ENCODE data around the gene FAM193A. TPM values are rescaled to one million over a fixed set of nuclear protein-coding genes. Genes with fewer than 3 reads are reported as not detected.
A peak's percentile ranks its signal among the peaks of the same experiment; 100 is the strongest.

The FAM193A gene
- total RNA-seq, 1 experiment from 2014 or later: 31.3 TPM

- Mint-ChIP-seq H3K4me3 (ENCODE audit: unreplicated experiment) (no peak overlapping the region), H3K36me3 (ENCODE audit: insufficient read depth, unreplicated experiment) (peaks cover 47% of the 10 kb centered on the region), H3K27ac (ENCODE audit: low read depth, unreplicated experiment) (peak overlapping the region; percentile 67), H3K4me1 (ENCODE audit: insufficient read depth, unreplicated experiment) (peaks cover 16% of the 10 kb centered on the region), H3K27me3 (ENCODE audit: insufficient read depth, unreplicated experiment) (no peaks in the 10 kb centered on the region), H3K9me3 (ENCODE audit: unreplicated experiment) (no peaks in the 10 kb centered on the region)
- no peak for DNase-seq (ENCODE audit: unreplicated experiment)
- TF ChIP-seq CTCF (IDR thresholded peaks at IDR 0.05; ENCODE audit: unreplicated experiment): no peak
- POLR2A ChIA-PET: interaction anchor here (1.6 kb wide), 1 partner anchor 10 kb away, joined by 5 read pairs; the partner anchor contains the start of gene TNIP2
- CTCF ChIA-PET: interaction anchor here (0.6 kb wide), 1 partner anchor 40 kb away, joined by 3 read pairs; no protein-coding TSS in a partner anchor
- no TSS peak for BruUV-seq (replicated peaks)
- intact Hi-C loops (cut with micrococcal nuclease): no loop called here
Observed at GRCh38 chr4:2745516-2745915, 209.1 kb downstream of the FAM193A start.

- CTCF ChIA-PET: no interaction called here
- H3K27me3 Mint-ChIP-seq (ENCODE audit: insufficient read depth, unreplicated experiment): no peaks in the 10 kb centered on the region
- DNase-seq (ENCODE audit: unreplicated experiment): peak; percentile 53
- H3K4me1 Mint-ChIP-seq (ENCODE audit: insufficient read depth, unreplicated experiment): peaks cover 16% of the 10 kb centered on the region
- H3K9me3 Mint-ChIP-seq (ENCODE audit: unreplicated experiment): no peaks in the 10 kb centered on the region
- POLR2A ChIA-PET: interaction anchor here (1.6 kb wide), 1 partner anchor 10 kb away, joined by 5 read pairs; the partner anchor contains the start of gene TNIP2
- peak overlapping the region; percentile 67 for H3K27ac Mint-ChIP-seq (ENCODE audit: low read depth, unreplicated experiment)
- H3K4me3 Mint-ChIP-seq (ENCODE audit: unreplicated experiment): no peak overlapping the region
- H3K36me3 Mint-ChIP-seq (ENCODE audit: insufficient read depth, unreplicated experiment): peaks cover 47% of the 10 kb centered on the region
- no peak for TF ChIP-seq CTCF (IDR thresholded peaks at IDR 0.05; ENCODE audit: unreplicated experiment)
- no TSS peak for BruUV-seq (replicated peaks)
- intact Hi-C loops (cut with micrococcal nuclease): no loop called here
Observed at GRCh38 chr4:2745981-2746806, 209.7 kb downstream of the FAM193A start.

GRCh38 chr4:2746891-2747695 is 210.6 kb downstream of the FAM193A start:
- ChIA-PET CTCF (interaction anchor here (0.7 to 1.2 kb wide), 2 partner anchors 13 to 93 kb away, joined by 3 read pairs; no protein-coding TSS in a partner anchor), POLR2A (interaction anchor here (1.6 kb wide), 1 partner anchor 9 kb away, joined by 5 read pairs; the partner anchor contains the start of gene TNIP2)
- peaks cover 7% of the 10 kb centered on the region for H3K4me1 Mint-ChIP-seq (ENCODE audit: insufficient read depth, unreplicated experiment)
- H3K27me3 Mint-ChIP-seq (ENCODE audit: insufficient read depth, unreplicated experiment): no peaks in the 10 kb centered on the region
- peak overlapping the region; percentile 39 for H3K27ac Mint-ChIP-seq (ENCODE audit: low read depth, unreplicated experiment)
- intact Hi-C loops (cut with micrococcal nuclease): no loop called here
- TF ChIP-seq CTCF (IDR thresholded peaks at IDR 0.05; ENCODE audit: unreplicated experiment): no peak
- no peaks in the 10 kb centered on the region for H3K9me3 Mint-ChIP-seq (ENCODE audit: unreplicated experiment)
- no peak for DNase-seq (ENCODE audit: unreplicated experiment)
- peaks cover 46% of the 10 kb centered on the region for H3K36me3 Mint-ChIP-seq (ENCODE audit: insufficient read depth, unreplicated experiment)
- no TSS peak for BruUV-seq (replicated peaks)
- H3K4me3 Mint-ChIP-seq (ENCODE audit: unreplicated experiment): no peak overlapping the region
